WTC11 (cell line): ENCODE results near the gene MID1. TPM values are rescaled to one million over a fixed set of nuclear protein-coding genes. Genes with fewer than 3 reads are reported as not detected.
A peak's percentile ranks its signal among the peaks of the same experiment; 100 is the strongest.

ENCODE experiments used
- ATAC-seq: fragments of 200-7000 bp; cut with Tn5 transposase; 2 replicates; pipeline ENCODE4 v1.10.0; 2021; ENCODE audit warnings: mild to moderate bottlenecking, moderate library complexity
- CTCF ChIA-PET: fragments of 300-600 bp; sonication (Branson Sonifier 250); formaldehyde crosslinking; loops from one replicate; lab custom pipeline; 2021; ENCODE audit warnings: antibody characterized with exemption; lab: Charles Lee
- POLR2A ChIA-PET: fragments of 350-600 bp; sonication (Branson Sonifier 250); formaldehyde crosslinking; loops from one replicate; lab custom pipeline; 2021; ENCODE audit warnings: antibody characterized with exemption; lab: Charles Lee
- DNase-seq: peaks from one replicate; pipeline ENCODE4 v3.0.0; 2021; ENCODE audit warnings: low spot score
- H3K27ac Mint-ChIP-seq: 2 replicates; pipeline ENCODE4 v1.8.0; 2021; ENCODE audit warnings: mixed read lengths
- H3K27me3 Mint-ChIP-seq: 2 replicates; pipeline ENCODE4 v1.8.0; 2021; ENCODE audit warnings: low read depth, mild to moderate bottlenecking, moderate library complexity, mixed read lengths
- H3K36me3 Mint-ChIP-seq: 2 replicates; pipeline ENCODE4 v1.8.0; 2021; ENCODE audit warnings: mixed read lengths
- H3K4me1 Mint-ChIP-seq: 2 replicates; pipeline ENCODE4 v1.8.0; 2022; ENCODE audit warnings: mixed read lengths
- H3K4me3 Mint-ChIP-seq: 2 replicates; pipeline ENCODE4 v1.8.0; 2021; ENCODE audit warnings: mild to moderate bottlenecking, moderate library complexity, mixed read lengths
- H3K9me3 Mint-ChIP-seq: 2 replicates; pipeline ENCODE4 v1.8.0; 2021; ENCODE audit warnings: mixed read lengths
- ATF1 ChIP-seq: sonication (generic); formaldehyde crosslinking; IDR thresholded peaks from 2 replicates; pipeline ENCODE4 v1.8.1; 2023; ENCODE audit warnings: mild to moderate bottlenecking, moderate library complexity, missing genetic modification reagents
- E2F4 ChIP-seq: sonication (generic); formaldehyde crosslinking; IDR thresholded peaks from 2 replicates; pipeline ENCODE4 v1.8.1; 2022; ENCODE audit warnings: low read depth, mild to moderate bottlenecking, moderate library complexity, missing genetic modification reagents, borderline replicate concordance
- ELF4 ChIP-seq: sonication (generic); formaldehyde crosslinking; IDR thresholded peaks from 2 replicates; pipeline ENCODE4 v1.8.1; 2022; ENCODE audit warnings: low read depth, mild to moderate bottlenecking, moderate library complexity, missing genetic modification reagents
- GRHL2 ChIP-seq: fragments of 250-450 bp; sonication (Bioruptor Pico); IDR thresholded peaks from 2 replicates; pipeline ENCODE4 v1.8.0; 2022; ENCODE audit warnings: mild to moderate bottlenecking, moderate library complexity; ENCODE audit not compliant: insufficient replicate concordance, severe bottlenecking
- IRF1 ChIP-seq: sonication (generic); formaldehyde crosslinking; IDR thresholded peaks from 2 replicates; pipeline ENCODE4 v1.8.0; 2023; ENCODE audit warnings: missing genetic modification reagents
- MXD4 ChIP-seq: fragments of 250-450 bp; sonication (Bioruptor Pico); IDR thresholded peaks from 2 replicates; pipeline ENCODE4 v1.8.0; 2021; ENCODE audit warnings: mild to moderate bottlenecking, moderate library complexity, borderline replicate concordance
- RELA ChIP-seq: sonication (generic); formaldehyde crosslinking; IDR thresholded peaks from 2 replicates; pipeline ENCODE4 v1.8.1; 2022; ENCODE audit warnings: missing genetic modification reagents, mild to moderate bottlenecking, borderline replicate concordance
- SP1 ChIP-seq: sonication (generic); formaldehyde crosslinking; conservative IDR thresholded peaks from 2 replicates; pipeline ENCODE4 v1.8.1; 2022; ENCODE audit warnings: missing genetic modification reagents
- TCF7 ChIP-seq: sonication (generic); formaldehyde crosslinking; IDR thresholded peaks from 2 replicates; pipeline ENCODE4 v1.8.0; 2022; ENCODE audit warnings: mild to moderate bottlenecking, low read depth, missing genetic modification reagents, moderate library complexity
- USF1 ChIP-seq: sonication (generic); formaldehyde crosslinking; IDR thresholded peaks from 2 replicates; pipeline ENCODE4 v1.8.0; 2022; ENCODE audit warnings: mild to moderate bottlenecking, missing genetic modification reagents
- USF2 ChIP-seq: sonication (generic); formaldehyde crosslinking; IDR thresholded peaks from 2 replicates; pipeline ENCODE4 v1.8.1; 2023; ENCODE audit warnings: mild to moderate bottlenecking, missing genetic modification reagents, moderate library complexity
- ZNF263 ChIP-seq: sonication (generic); formaldehyde crosslinking; IDR thresholded peaks from 2 replicates; pipeline ENCODE4 v1.8.1; 2022; ENCODE audit warnings: low read depth, mild to moderate bottlenecking, moderate library complexity, missing genetic modification reagents
- ZNF317 ChIP-seq: sonication (generic); formaldehyde crosslinking; IDR thresholded peaks from 2 replicates; pipeline ENCODE4 v1.8.1; 2023; ENCODE audit warnings: low read depth, mild to moderate bottlenecking, moderate library complexity, missing genetic modification reagents, borderline replicate concordance
- ZNF396 ChIP-seq: fragments of 250-450 bp; sonication (Bioruptor Pico); IDR thresholded peaks from 2 replicates; pipeline ENCODE4 v1.8.0; 2021; ENCODE audit warnings: mild to moderate bottlenecking, moderate library complexity, borderline replicate concordance
- ZNF416 ChIP-seq: fragments of 250-450 bp; sonication (Bioruptor Pico); IDR thresholded peaks from 2 replicates; pipeline ENCODE4 v1.9.0; 2021; ENCODE audit warnings: mild to moderate bottlenecking, inconsistent platforms
- total RNA-seq: library from RNA; stranded (reverse); gene quantifications from 3 replicates; pipeline ENCODE4 v1.2.3, GENCODE V29; 2021
- TF ChIP-seq, protein P1 (sequence below): sonication (generic); formaldehyde crosslinking; IDR thresholded peaks from 2 replicates; pipeline ENCODE4 v1.8.1; 2023; ENCODE audit warnings: mild to moderate bottlenecking, missing genetic modification reagents
- TF ChIP-seq, protein P2 (sequence below): sonication (generic); formaldehyde crosslinking; IDR thresholded peaks from 2 replicates; pipeline ENCODE4 v1.8.0; 2022; ENCODE audit warnings: mild to moderate bottlenecking, missing genetic modification reagents

The MID1 gene
- total RNA-seq, 1 experiment from 2014 or later, result 52.2 TPM

GRCh38 chrX:10531927-10532326 is 88.5 kb downstream of the MID1 start (continued):
- no peak for TF ChIP-seq ELF4 (CRISPR knock-in tag)

DNA sequence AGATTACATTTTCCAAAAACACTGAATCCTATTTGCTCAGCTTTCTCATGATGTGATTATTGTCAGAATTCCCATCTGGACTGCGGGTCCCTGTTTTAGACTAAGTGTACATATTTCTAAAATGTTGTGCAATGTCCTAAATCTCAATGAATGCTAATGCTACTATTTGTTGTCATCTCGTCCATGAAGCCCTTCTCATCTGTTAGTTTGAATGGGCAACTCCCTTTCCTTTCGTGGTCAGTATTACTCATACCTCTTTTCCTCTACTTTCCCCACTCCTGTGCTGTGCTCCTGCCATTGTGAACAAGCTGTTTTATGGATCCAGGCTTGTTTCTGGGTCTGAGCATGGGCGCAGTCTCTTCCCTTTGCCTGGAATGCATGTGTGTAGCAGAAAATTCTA is 91.0 kb downstream of the MID1 start:
- no peak overlapping the region for H3K4me3 Mint-ChIP-seq
- no peaks in the 10 kb centered on the region for H3K36me3 Mint-ChIP-seq
- no peaks in the 10 kb centered on the region for H3K27me3 Mint-ChIP-seq
- no peaks in the 10 kb centered on the region for H3K9me3 Mint-ChIP-seq
- ATAC-seq (no peak), DNase-seq (no peak)
- peaks cover 48% of the 10 kb centered on the region for H3K4me1 Mint-ChIP-seq
- TF ChIP-seq RELA (CRISPR knock-in tag), result no peak
- no peak for TF ChIP-seq E2F4 (CRISPR knock-in tag)
- no peak for TF ChIP-seq ATF1 (CRISPR knock-in tag)
- no peak for TF ChIP-seq ZNF263 (CRISPR knock-in tag)
- TF ChIP-seq TCF7 (CRISPR knock-in tag), result no peak
- no peak for TF ChIP-seq ZNF317 (CRISPR knock-in tag)
- no peak for TF ChIP-seq USF1 (CRISPR knock-in tag)
- no peak for TF ChIP-seq USF2 (CRISPR knock-in tag)
- no peak for TF ChIP-seq IRF1 (CRISPR knock-in tag)
- peak overlapping the region; percentile 50; the same call in 1 of the 2 replicates for H3K27ac Mint-ChIP-seq
- CTCF ChIA-PET, result no interaction called here
- POLR2A ChIA-PET, result no interaction called here

DNA sequence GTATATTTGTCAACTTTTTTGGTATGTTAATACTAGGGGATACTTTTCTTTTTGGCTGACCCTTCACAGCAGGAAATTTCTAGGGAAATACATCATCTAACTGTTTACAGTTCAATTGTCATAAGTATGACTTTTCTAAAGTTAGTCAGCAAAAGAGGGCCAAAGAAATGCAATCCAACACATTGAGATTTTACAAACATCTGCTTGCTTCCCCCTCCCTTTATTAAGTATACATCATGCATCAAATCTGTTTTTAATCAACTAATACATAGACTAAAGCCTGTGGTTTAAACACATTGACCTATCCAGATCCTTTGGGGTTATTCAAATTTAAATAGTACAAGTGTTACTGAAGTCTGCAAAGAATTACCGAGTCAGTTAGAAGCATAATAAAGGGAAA is 93.9 kb downstream of the MID1 start:
- ChIA-PET POLR2A (no interaction called here), CTCF (no interaction called here)
- Mint-ChIP-seq H3K36me3 (peaks cover 6% of the 10 kb centered on the region), H3K4me3 (no peak overlapping the region), H3K27me3 (no peaks in the 10 kb centered on the region), H3K27ac (no peak overlapping the region), H3K4me1 (peaks cover 40% of the 10 kb centered on the region), H3K9me3 (no peaks in the 10 kb centered on the region)
- TF ChIP-seq MXD4 (CRISPR knock-in tag), result no peak
- TF ChIP-seq RELA (CRISPR knock-in tag), result no peak
- no peak for DNase-seq
- no peak for ATAC-seq

GRCh38 chrX:10525381-10526120 is 94.8 kb downstream of the MID1 start:
- no peak for ATAC-seq
- Mint-ChIP-seq H3K4me3 (no peak overlapping the region), H3K27ac (peak overlapping the region; percentile 57; the same call in 1 of the 2 replicates), H3K36me3 (peaks cover 13% of the 10 kb centered on the region)
- CTCF ChIA-PET, result no interaction called here
- TF ChIP-seq ZNF396 (CRISPR knock-in tag) (no peak), SP1 (no peak), USF2 (CRISPR knock-in tag) (no peak), ZNF416 (CRISPR knock-in tag) (no peak), ATF1 (CRISPR knock-in tag) (no peak), ZNF317 (CRISPR knock-in tag) (no peak), MXD4 (CRISPR knock-in tag) (no peak), GRHL2 (CRISPR knock-in tag) (no peak), ELF4 (CRISPR knock-in tag) (no peak)
- TF ChIP-seq, protein P1, sequence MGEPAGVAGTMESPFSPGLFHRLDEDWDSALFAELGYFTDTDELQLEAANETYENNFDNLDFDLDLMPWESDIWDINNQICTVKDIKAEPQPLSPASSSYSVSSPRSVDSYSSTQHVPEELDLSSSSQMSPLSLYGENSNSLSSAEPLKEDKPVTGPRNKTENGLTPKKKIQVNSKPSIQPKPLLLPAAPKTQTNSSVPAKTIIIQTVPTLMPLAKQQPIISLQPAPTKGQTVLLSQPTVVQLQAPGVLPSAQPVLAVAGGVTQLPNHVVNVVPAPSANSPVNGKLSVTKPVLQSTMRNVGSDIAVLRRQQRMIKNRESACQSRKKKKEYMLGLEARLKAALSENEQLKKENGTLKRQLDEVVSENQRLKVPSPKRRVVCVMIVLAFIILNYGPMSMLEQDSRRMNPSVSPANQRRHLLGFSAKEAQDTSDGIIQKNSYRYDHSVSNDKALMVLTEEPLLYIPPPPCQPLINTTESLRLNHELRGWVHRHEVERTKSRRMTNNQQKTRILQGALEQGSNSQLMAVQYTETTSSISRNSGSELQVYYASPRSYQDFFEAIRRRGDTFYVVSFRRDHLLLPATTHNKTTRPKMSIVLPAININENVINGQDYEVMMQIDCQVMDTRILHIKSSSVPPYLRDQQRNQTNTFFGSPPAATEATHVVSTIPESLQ (CRISPR knock-in tag), result no peak
- TF ChIP-seq, protein P2, sequence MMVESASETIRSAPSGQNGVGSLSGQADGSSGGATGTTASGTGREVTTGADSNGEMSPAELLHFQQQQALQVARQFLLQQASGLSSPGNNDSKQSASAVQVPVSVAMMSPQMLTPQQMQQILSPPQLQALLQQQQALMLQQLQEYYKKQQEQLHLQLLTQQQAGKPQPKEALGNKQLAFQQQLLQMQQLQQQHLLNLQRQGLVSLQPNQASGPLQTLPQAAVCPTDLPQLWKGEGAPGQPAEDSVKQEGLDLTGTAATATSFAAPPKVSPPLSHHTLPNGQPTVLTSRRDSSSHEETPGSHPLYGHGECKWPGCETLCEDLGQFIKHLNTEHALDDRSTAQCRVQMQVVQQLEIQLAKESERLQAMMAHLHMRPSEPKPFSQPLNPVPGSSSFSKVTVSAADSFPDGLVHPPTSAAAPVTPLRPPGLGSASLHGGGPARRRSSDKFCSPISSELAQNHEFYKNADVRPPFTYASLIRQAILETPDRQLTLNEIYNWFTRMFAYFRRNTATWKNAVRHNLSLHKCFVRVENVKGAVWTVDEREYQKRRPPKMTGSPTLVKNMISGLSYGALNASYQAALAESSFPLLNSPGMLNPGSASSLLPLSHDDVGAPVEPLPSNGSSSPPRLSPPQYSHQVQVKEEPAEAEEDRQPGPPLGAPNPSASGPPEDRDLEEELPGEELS (CRISPR knock-in tag), result no peak
- TF ChIP-seq, all 79 proteins: peak for 0
- DNase-seq, result no peak
- Mint-ChIP-seq H3K27me3 (no peaks in the 10 kb centered on the region), H3K9me3 (no peaks in the 10 kb centered on the region), H3K4me1 (peaks cover 49% of the 10 kb centered on the region)
- POLR2A ChIA-PET, result no interaction called here
